HL-60 (cell line): Measurements from ENCODE around the gene NDUFS7.
A peak's percentile ranks its signal among the peaks of the same experiment; 100 is the strongest.

Source experiments
- DNase-seq, 2 experiments: peaks; one replicate each; pipeline ENCODE4 v3.0.0-alpha.2; 2010 to 2020; ENCODE audit warnings: low read depth in 1 of 2, low spot score in 1 of 2
- H3K27ac ChIP-seq: fragments of 250-450 bp; sonication (Bioruptor Pico); replicated peaks from 2 replicates; pipeline ENCODE4 v1.5.1; 2020; ENCODE audit warnings: mild to moderate bottlenecking, moderate library complexity
- H3K27me3 ChIP-seq: fragments of 250-450 bp; sonication (Bioruptor Pico); 2 replicates; pipeline ENCODE4 v1.5.1; 2021; ENCODE audit warnings: mild to moderate bottlenecking, moderate library complexity; ENCODE audit not compliant: insufficient read depth, poor library complexity, severe bottlenecking
- H3K4me3 ChIP-seq: replicated peaks from 2 replicates; pipeline ENCODE4 v1.5.1; 2011; ENCODE audit warnings: mild to moderate bottlenecking, control low read depth, low read length; ENCODE audit not compliant: insufficient read depth
- GABPA ChIP-seq: IDR thresholded peaks from 2 replicates; pipeline ENCODE4 v1.6.1; 2012; ENCODE audit warnings: low read depth
- POLR2AphosphoS5 ChIP-seq: IDR thresholded peaks from 2 replicates; pipeline ENCODE4 v1.6.1; 2012; ENCODE audit warnings: low read depth
- SPI1 ChIP-seq: IDR thresholded peaks from 2 replicates; pipeline ENCODE4 v1.6.1; 2012; ENCODE audit warnings: low read depth, mild to moderate bottlenecking, borderline replicate concordance
- TF ChIP-seq, protein P1 (sequence below): IDR thresholded peaks from one replicate; pipeline ENCODE4 v1.5.1; 2011; ENCODE audit warnings: low read length, control low read depth, inconsistent platforms; ENCODE audit not compliant: insufficient read depth
- TF ChIP-seq, protein P2 (sequence below): IDR thresholded peaks from 2 replicates; pipeline ENCODE4 v1.6.1; 2012; ENCODE audit warnings: low read depth; ENCODE audit not compliant: insufficient replicate concordance

The NDUFS7 gene

DNA sequence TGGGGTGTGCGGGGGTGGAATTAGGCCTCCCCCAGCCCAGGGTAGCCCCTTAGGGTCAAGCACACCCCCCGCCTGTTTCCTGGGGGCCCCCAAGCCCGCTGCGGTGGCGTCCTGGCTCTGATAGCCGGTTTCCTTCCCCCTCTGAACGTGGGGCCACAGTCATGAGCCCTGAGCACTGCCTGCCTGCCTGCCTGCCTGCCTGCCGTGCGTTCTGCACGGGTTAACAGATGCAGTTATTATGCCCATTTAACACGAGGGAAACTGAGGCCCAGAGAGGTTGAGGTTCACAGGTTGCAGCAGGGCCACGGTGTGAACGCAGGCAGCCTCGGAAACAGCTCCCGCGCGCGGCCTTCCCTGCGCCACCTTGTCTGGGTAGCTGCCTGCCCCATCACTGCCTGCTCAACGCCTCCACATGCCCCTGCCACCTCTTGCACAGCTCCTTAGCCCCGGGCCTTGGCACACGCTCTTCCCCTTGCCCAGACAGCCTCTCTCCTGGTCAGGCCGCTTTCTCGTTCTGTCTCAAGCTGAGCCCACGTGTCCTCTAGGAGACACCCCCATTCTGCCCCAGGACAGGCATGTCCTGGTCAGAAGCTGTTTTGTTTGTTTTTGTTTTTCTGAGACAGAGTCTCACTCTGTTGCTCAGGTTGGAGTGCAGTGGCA lies 18.8 kb downstream of the NDUFS7 start:
- H3K27ac ChIP-seq = no peak overlapping the region

DNA sequence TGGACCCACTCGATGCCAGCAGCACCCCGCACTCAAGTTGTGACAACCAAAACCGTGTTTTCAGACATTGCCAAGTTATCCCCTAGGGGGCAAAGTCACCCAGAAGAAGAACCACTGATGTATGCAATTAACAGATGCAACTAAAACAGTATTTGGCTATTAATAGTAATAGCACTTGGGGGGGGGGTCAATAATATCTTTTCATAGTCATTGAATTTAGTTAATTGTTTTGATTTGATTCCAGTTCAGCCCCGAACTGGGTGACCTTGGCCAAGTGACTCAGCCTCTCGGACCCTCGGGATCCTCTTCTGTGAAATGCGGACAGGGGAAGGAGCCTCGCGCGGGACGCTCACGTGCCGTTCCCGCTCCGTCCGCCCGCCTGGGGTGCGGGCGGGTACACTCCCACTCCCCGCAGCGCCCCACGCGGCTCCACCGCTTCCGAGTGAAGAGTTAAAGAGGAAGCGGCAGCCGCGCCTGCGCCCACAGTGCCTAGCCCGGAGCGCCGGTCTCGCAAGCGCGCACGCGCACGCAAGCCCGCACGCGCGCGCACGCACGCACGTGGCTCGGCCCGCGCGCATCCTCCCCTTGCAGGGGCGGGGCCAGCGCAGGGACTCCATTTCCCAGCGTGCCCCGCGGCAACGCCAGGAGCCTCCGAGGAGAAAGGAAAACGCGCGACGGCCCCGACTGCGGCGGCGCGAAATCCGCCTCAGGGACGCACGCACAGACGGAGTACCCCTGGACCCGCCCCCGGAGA lies 23.2 kb downstream of the NDUFS7 start:
- peak; percentile 97 to 98 for DNase-seq
- H3K27ac ChIP-seq = peak overlapping the region; percentile 79
- H3K27me3 ChIP-seq = no peaks in the 10 kb centered on the region
- peak overlapping the region; percentile 35 for H3K4me3 ChIP-seq
- TF ChIP-seq SPI1 = peak; percentile 89
- peak; percentile 39 for TF ChIP-seq GABPA
- no peak; the same call in none of the 2 replicates for TF ChIP-seq POLR2AphosphoS5
- TF ChIP-seq, protein P1, sequence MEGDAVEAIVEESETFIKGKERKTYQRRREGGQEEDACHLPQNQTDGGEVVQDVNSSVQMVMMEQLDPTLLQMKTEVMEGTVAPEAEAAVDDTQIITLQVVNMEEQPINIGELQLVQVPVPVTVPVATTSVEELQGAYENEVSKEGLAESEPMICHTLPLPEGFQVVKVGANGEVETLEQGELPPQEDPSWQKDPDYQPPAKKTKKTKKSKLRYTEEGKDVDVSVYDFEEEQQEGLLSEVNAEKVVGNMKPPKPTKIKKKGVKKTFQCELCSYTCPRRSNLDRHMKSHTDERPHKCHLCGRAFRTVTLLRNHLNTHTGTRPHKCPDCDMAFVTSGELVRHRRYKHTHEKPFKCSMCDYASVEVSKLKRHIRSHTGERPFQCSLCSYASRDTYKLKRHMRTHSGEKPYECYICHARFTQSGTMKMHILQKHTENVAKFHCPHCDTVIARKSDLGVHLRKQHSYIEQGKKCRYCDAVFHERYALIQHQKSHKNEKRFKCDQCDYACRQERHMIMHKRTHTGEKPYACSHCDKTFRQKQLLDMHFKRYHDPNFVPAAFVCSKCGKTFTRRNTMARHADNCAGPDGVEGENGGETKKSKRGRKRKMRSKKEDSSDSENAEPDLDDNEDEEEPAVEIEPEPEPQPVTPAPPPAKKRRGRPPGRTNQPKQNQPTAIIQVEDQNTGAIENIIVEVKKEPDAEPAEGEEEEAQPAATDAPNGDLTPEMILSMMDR = peak; percentile 0
- TF ChIP-seq, protein P2, sequence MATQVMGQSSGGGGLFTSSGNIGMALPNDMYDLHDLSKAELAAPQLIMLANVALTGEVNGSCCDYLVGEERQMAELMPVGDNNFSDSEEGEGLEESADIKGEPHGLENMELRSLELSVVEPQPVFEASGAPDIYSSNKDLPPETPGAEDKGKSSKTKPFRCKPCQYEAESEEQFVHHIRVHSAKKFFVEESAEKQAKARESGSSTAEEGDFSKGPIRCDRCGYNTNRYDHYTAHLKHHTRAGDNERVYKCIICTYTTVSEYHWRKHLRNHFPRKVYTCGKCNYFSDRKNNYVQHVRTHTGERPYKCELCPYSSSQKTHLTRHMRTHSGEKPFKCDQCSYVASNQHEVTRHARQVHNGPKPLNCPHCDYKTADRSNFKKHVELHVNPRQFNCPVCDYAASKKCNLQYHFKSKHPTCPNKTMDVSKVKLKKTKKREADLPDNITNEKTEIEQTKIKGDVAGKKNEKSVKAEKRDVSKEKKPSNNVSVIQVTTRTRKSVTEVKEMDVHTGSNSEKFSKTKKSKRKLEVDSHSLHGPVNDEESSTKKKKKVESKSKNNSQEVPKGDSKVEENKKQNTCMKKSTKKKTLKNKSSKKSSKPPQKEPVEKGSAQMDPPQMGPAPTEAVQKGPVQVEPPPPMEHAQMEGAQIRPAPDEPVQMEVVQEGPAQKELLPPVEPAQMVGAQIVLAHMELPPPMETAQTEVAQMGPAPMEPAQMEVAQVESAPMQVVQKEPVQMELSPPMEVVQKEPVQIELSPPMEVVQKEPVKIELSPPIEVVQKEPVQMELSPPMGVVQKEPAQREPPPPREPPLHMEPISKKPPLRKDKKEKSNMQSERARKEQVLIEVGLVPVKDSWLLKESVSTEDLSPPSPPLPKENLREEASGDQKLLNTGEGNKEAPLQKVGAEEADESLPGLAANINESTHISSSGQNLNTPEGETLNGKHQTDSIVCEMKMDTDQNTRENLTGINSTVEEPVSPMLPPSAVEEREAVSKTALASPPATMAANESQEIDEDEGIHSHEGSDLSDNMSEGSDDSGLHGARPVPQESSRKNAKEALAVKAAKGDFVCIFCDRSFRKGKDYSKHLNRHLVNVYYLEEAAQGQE = no peak

More for the DNA sequence above, 18.8 kb downstream of the NDUFS7 start:
- TF ChIP-seq SPI1 (no peak), POLR2AphosphoS5 (no peak), GABPA (no peak)
- TF ChIP-seq, protein P2 = no peak
- TF ChIP-seq, protein P1 = no peak
- Histone ChIP-seq H3K4me3 (no peak overlapping the region), H3K27me3 (peaks cover 5% of the 10 kb centered on the region)
- DNase-seq = no peak

DNA sequence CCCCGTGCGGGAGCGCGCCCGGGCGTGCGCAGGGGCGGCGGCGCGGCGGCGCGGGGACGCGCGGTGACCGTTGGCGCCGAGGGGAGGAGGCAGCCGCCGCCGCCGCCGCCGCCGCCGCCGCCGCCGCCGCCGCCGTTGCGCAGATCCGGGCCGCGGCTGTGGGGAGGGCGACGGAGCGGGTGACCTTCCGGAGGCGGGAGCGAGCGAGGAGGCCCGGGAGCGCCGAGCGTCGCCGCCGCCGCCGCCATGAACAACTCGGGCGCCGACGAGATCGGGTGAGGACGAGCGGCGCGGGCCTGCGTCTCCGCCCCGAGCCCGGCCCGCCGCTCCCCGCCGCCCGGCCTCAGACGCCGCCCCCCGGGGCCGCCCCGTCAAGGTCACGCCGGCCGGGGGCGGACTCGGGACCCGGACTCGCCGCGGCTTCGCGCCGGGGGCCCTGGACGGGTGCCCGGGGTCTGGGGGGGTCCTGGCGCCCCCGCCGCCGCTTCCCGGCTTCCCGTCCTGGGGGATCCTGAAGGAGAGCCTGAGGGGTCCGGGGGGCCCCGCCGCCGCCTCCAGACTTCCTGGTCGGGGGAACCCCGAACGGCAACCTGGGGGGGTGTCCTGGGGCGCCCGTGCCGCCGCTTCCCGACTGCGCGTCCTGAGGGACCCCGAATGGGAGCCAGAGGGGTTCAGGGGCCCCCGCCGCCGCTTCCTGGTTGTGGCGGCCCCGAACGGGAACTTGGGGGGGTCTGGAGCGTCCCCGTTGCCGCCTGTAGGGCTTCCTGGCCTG lies 24.0 kb downstream of the NDUFS7 start, which contains the start of gene DAZAP1:
Gene DAZAP1 (plus strand): TSS at position 59 of the 772 bp plus-strand sequence. CDS start 188 bp downstream, at position 247.
- peak within 1 kb of the TSS; percentile 97 for H3K27ac ChIP-seq
- TF ChIP-seq POLR2AphosphoS5 = no peak
- TF ChIP-seq SPI1 = no peak
- TF ChIP-seq, protein P2 = no peak
- TF ChIP-seq, protein P1 = no peak
- TF ChIP-seq GABPA = no peak
- no peaks in the 10 kb centered on the region for H3K27me3 ChIP-seq
- no peak for DNase-seq
- H3K4me3 ChIP-seq = peak within 1 kb of the TSS; percentile 82
